Measurements from ENCODE around the gene OR6N1.

OR6N1 gene, protein sequence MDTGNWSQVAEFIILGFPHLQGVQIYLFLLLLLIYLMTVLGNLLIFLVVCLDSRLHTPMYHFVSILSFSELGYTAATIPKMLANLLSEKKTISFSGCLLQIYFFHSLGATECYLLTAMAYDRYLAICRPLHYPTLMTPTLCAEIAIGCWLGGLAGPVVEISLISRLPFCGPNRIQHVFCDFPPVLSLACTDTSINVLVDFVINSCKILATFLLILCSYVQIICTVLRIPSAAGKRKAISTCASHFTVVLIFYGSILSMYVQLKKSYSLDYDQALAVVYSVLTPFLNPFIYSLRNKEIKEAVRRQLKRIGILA

DNA sequence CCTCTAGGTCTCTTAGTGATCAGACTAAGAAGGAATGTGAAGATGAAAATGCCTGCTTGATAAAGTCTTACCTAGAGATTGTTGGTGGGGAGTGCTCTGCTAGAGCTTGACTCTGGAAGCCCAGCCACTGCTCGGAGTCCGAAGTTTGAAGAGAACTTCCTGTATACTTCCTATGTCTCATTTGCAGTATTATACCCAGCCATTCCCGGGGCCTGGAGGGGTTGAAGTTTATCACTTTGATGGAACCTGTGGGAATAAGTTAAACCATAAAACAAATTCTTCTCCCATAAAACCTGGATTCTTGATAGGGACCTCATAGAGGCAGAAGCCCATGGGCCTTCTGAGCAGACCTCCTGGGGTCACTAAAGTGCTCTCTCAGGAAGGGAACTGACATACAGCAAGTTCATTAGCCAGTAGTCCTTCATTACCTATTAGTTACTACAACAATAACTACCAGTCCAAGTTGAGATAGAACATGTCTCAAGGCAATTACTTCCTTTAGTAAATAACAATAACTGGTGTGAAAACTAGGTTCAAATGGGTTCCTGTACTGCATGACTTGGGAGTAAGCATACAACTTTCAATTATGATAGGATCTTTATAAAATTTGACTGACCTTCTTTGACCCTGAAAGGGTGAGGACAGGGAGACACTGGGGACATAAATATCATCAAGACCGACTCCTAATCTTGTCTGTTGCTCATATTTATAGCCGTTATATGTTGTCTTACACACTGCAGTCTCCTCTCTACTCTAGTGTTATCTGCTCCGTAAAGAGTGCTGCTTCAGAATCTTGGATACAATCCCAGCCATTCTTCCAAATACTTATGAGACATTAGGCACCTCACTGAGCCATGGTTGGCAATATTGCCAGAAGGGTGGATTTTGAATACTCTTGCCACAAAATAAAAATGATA lies at the start of gene OR6N1:
TSS of gene OR6N1 (minus strand) at position 246 of the 917 bp plus-strand sequence. CDS start 5,513 bp downstream, outside the sequence.
- no peak for TF ChIP-seq POLR2A (IDR thresholded peaks at IDR 0.05; ENCODE audit: low read depth, low read length)
- FAIRE-seq (no peak), DNase-seq (ENCODE audit: insufficient read length, low spot score) (no peak)

DNA sequence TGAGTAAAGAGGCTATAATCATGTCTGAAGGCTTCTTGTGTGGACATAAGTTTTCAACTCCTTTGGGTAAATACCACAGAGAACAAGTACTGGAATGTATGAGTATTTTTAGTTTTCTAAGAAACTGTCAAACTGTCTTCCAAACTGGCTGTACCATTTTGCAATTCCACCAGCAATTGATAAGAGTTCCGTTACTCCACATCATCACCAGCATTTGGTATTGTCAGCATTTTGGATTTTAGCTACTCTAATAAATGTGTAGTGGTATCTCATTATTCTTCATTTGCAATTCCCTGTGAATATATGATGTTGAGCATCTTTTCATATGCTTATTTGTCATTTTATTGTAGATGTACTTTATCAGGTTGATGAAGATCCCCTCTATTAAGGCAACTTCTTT lies 49.7 kb upstream of the OR6N1 start:
- no peak for DNase-seq (ENCODE audit: insufficient read length, low spot score)
- no peak for TF ChIP-seq POLR2A (IDR thresholded peaks at IDR 0.05; ENCODE audit: low read depth, low read length)
- FAIRE-seq = no peak

DNA sequence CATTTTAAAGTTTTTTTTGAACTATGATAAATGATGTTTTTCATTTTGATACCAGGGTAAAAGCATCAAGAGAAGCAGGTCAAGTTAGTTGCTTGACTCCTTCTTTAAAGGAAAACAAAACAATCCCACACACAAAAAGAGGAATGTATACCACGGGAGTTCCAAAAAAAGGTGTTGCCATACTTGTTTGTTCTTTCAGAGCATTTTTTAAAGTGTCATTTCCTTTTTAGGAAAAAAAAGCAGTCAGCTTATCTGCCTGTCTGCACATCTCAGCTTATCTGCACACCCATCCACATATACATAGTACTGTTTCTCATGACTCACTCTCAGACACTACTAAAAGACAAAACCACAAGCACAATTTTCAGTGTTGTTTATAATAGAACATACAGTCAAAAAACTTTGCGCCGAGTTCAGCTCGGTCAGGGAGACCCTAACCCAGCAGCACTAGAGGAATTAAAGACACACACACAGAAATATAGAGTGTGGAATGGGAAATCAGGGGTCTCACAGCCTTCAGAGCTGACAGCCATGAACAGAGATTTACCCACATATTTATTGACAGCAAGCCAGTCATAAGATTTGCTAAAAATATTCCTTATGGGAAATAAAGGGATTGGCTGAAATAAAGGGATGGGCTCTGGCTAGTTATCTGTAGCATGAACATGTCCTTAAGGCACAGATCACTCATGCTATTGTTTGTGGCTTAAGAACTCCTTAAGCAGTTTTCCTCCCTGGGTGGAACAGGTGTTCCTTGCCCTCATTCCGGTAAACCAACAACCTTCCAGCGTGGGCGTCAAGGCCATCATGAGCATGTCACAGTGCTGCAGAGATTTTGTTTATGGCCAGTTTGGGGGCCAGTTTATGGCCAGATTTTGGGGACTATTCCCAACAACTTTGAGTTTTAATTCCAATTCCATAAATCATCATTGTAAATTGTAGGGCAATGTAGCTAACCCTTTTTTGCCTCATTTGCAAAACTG lies 47.8 kb upstream of the OR6N1 start:
- DNase-seq (ENCODE audit: insufficient read length, low spot score) (no peak), FAIRE-seq (no peak)
- TF ChIP-seq POLR2A (IDR thresholded peaks at IDR 0.05; ENCODE audit: low read depth, low read length) = no peak

DNA sequence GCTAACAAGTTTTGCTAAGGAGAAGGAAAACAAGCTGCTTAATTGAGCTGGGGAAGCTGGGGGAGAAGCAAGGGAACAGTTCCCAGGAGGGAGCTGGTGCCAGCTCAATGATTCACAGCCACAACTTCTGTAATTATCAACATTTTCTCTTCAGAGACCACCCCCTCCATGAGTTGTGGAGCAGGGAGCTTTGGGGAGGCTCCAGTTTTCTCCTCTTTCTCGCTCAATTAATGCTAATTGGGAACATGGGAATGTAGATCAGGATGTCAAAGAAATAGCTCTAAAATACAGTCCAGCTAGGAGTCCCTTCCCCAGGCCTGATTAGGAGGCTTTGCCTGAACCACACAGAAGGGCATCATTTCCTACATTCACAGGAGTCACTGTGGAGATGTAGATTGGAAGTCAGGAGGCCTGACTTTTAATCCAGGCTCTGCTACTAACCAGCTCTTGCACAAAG lies 47.0 kb upstream of the OR6N1 start:
- FAIRE-seq (no peak), DNase-seq (ENCODE audit: insufficient read length, low spot score) (no peak)
- TF ChIP-seq POLR2A (IDR thresholded peaks at IDR 0.05; ENCODE audit: low read depth, low read length) = no peak

DNA sequence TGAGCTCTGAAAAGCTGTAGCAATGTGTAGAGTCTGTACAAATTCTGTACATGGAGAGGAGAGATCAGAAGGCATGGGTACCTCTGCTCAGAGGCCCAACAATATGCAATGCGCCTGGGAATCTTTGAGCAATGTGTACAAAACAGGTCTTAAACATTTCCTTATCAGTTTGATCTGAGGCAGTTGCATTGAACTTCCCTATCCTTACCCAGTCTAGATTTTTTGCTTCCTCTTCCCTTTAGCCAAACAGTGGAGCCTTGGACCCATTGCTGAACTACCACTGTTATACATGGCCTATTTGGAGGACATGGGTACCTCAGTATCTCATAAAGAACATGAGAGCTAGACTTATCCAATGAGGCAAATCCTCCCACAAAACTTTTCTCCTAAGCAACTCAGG lies 46.6 kb upstream of the OR6N1 start:
- no peak for FAIRE-seq
- TF ChIP-seq POLR2A (IDR thresholded peaks at IDR 0.05; ENCODE audit: low read depth, low read length) = no peak
- no peak for DNase-seq (ENCODE audit: insufficient read length, low spot score)

DNA sequence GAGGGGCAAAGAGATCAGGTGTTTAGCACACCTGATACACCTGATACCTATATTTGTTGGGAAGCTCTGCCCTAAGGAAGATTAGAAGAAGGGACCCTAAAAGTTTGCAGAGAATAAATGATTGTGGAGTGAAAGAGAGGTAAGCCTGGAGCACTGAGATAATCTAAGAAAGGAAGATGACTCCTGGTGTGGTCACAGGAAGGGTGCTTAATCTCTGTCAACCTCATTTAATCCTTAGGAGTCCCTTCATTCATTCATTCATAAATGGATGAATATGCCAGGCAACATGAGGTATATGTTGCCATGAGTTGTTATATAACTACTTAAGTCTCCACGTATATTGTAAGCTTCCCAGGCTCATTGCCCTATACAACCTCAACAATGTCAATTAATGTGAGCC lies 43.0 kb upstream of the OR6N1 start:
- FAIRE-seq (no peak), DNase-seq (ENCODE audit: insufficient read length, low spot score) (no peak)
- no peak for TF ChIP-seq POLR2A (IDR thresholded peaks at IDR 0.05; ENCODE audit: low read depth, low read length)

DNA sequence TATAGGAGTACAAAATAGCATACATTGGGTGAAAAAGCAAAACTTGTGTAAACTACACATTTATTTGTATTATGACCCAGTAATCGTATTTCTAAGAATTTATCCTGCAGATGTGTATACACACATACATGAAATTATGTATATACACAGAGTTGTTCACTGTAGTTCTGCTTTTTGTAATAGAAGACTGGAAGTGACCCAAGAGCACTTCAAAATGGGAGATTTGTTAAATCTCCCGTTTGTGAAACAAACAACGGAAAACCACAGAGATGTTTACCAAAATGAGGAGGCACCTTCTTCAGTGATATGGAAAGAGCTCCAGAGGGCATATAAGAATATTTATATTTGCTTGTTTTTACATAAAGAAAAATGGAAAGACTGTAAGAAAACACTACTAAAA lies 41.2 kb upstream of the OR6N1 start:
- FAIRE-seq = no peak
- TF ChIP-seq POLR2A (IDR thresholded peaks at IDR 0.05; ENCODE audit: low read depth, low read length) = no peak

DNA sequence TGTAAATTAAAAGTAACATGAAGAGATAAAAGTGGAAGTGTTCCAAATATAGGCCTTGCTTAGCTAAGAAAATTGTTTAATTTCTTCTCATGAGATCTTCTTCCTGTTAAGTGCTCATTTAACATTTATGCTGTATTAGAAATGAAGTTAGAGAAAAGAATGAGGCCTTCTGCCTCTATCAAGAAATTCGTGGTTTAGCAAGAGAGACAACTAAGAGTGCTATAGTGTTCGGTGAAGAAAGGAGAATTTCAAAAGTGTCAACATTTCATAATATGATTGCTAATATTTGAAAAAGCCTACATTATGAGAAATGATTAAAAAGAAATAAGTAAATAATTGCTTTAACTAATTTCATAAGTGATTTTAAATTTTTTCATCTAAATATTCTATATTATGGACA lies 40.3 kb upstream of the OR6N1 start:
- TF ChIP-seq POLR2A (IDR thresholded peaks at IDR 0.05; ENCODE audit: low read depth, low read length) = no peak
- no peak for DNase-seq (ENCODE audit: insufficient read length, low spot score)
- FAIRE-seq = no peak

More for the DNA sequence above, 41.2 kb upstream of the OR6N1 start:
- DNase-seq (ENCODE audit: insufficient read length, low spot score) = no peak

DNA sequence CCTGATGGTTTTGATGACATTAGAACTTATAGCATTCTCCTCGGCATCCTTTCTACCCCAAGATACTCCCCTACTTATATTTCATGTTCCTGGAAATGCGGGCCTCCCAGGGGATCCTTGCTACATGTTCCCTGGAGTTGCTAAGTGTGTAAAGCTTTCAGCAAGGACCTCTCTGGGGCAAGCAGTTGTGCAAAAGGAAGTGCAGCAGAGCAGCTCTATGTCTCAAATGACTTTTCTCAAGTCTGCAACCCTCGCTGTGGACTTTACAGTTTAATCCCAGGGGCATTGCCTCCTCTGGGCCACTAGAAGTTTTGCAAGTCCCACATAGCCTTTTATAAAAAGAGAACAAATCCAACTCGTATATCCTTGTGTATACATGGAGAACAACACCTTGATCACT lies 38.3 kb upstream of the OR6N1 start:
- no peak for TF ChIP-seq POLR2A (IDR thresholded peaks at IDR 0.05; ENCODE audit: low read depth, low read length)
- FAIRE-seq = no peak
- no peak for DNase-seq (ENCODE audit: insufficient read length, low spot score)

DNA sequence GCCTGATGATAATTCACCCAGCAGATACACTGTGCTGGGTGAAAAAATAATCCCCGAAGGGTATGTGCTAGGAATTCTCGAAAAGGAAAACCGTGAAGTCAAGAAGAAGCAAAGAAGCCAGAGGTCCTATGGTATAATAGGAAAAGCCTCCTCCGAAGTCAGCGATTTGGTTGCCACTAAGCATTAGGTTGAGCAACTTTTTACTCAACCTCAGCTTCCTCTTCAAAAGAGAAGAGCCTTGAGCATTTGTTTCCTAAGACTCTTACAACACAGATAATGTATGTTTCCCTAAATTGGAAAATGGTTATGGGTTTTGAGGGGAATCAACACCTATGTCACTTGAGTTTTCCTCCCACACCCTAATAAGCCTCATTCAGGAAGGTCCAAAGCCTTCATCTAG lies 37.9 kb upstream of the OR6N1 start:
- no peak for DNase-seq (ENCODE audit: insufficient read length, low spot score)
- no peak for TF ChIP-seq POLR2A (IDR thresholded peaks at IDR 0.05; ENCODE audit: low read depth, low read length)
- no peak for FAIRE-seq

DNA sequence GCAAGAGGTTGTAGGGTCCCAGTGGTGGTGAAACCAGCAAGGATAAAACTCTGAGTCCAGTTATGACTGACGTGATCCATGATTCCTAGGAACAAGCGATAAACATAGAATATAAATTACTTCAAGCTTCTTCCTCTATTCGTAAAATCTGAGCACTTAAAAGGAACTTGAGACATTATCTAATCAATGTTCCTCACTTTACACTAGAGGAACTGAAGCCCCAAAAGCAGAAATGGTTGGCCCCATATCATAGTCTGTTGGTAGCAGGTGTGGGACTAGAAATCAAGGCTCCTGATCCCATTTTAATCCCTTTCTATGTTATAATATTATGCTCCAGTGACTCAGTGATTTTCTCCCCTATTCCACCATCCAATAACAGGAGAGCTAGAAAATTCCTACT lies 37.3 kb upstream of the OR6N1 start:
- no peak for DNase-seq (ENCODE audit: insufficient read length, low spot score)
- no peak for FAIRE-seq
- no peak for TF ChIP-seq POLR2A (IDR thresholded peaks at IDR 0.05; ENCODE audit: low read depth, low read length)

DNA sequence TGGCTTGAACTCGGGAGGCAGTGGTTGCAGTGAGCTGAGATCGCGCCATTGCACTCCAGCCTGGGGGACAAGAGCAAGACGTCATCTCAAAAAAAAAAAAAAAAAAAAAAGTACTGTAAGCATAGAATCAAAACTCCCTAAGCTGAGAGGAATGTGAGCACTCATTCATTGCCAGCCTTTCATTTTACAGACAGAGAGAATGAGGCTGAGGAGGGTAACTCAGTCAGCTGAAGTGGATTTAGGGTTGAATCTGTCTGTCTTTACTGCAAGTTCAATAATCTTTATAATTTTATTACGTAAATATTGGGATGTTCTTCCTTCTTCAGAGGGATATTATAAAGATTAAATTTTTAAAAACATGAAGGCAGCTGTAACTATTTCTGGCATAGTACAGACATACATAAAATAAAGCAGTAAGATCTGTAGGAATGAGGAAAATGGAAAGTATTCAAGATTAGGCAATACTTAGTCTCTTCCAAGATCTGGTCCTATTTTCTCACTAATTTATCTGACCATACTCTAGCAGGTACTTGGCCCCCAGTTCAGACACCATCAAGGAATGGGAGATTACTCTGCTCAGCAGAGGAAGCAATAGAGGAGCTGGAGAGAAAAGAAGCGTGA lies 35.0 kb upstream of the OR6N1 start:
- TF ChIP-seq POLR2A (IDR thresholded peaks at IDR 0.05; ENCODE audit: low read depth, low read length) = no peak
- no peak for DNase-seq (ENCODE audit: insufficient read length, low spot score)

DNA sequence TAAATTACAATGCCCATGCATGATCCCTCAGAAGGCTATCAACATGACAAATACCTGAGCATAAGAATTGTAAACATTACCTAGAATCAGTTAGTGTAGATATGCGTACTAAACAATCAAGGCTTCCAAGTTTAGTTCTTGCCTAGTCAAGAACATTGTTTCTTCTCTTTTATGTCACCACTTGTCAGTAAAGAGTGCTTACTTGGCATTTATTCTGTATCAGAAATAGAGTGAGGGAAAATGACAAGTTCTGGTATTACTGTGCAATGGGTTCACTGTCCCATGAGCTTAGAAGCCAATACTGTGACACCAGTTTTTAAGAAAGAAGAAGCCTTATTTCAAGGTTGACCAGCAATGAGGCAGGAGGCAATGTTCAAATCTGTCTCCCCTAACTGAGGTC lies 31.7 kb upstream of the OR6N1 start:
- TF ChIP-seq POLR2A (IDR thresholded peaks at IDR 0.05; ENCODE audit: low read depth, low read length) = no peak
- FAIRE-seq (no peak), DNase-seq (ENCODE audit: insufficient read length, low spot score) (no peak)

More for the DNA sequence above, 35.0 kb upstream of the OR6N1 start:
- FAIRE-seq = no peak
